Activated T-helper 17 cell treated with anti-CD3 and anti-CD28 coated beads, Interleukin-2, amount 50 U/mL, for 72 hours (primary cell): ENCODE data around the gene TRAF7. TPM values are rescaled to one million over a fixed set of nuclear protein-coding genes. Genes with fewer than 3 reads are reported as not detected.
"Not testable (repeated sequence)": the region's sequence is repeated elsewhere in the genome, so short reads cannot be mapped to it uniquely, and the experiment has no call there.

ENCODE experiments used
- ATAC-seq: fragments of 150-1000 bp; cut with Tn5 transposase; replicated peaks from 2 replicates; pipeline ENCODE4 v1.10.0; 2021; ENCODE audit warnings: mild to moderate bottlenecking, moderate library complexity
- H3K27ac Mint-ChIP-seq: one replicate; pipeline ENCODE4 v1.8.0; 2022; ENCODE audit warnings: mixed read lengths
- H3K27me3 Mint-ChIP-seq: one replicate; pipeline ENCODE4 v1.8.0; 2022; ENCODE audit warnings: mixed read lengths
- H3K36me3 Mint-ChIP-seq: one replicate; pipeline ENCODE4 v1.8.0; 2022; ENCODE audit warnings: low read depth, mild to moderate bottlenecking, mixed read lengths
- H3K4me1 Mint-ChIP-seq: one replicate; pipeline ENCODE4 v1.8.0; 2022; ENCODE audit warnings: mixed read lengths
- H3K4me3 Mint-ChIP-seq: one replicate; pipeline ENCODE4 v1.8.0; 2022; ENCODE audit warnings: mild to moderate bottlenecking, mixed read lengths
- H3K9me3 Mint-ChIP-seq: one replicate; pipeline ENCODE4 v1.8.0; 2022; ENCODE audit warnings: mixed read lengths
- total RNA-seq, 2 donors: library from RNA; stranded (reverse); gene quantifications; one replicate each; pipeline ENCODE4 v1.2.3, GENCODE V29; 2022

The TRAF7 gene
- total RNA-seq, 2 donors from 2014 or later = 49.8 to 80.1 TPM

GRCh38 chr16:2199095-2199494 is 43.5 kb downstream of the TRAF7 start:
- H3K9me3 Mint-ChIP-seq = no peaks in the 10 kb centered on the region
- H3K4me3 Mint-ChIP-seq = no peak overlapping the region
- peaks cover 15% of the 10 kb centered on the region for H3K27me3 Mint-ChIP-seq
- ATAC-seq = no peak
- H3K27ac Mint-ChIP-seq = no peak overlapping the region
- H3K4me1 Mint-ChIP-seq = no peaks in the 10 kb centered on the region
- H3K36me3 Mint-ChIP-seq = no peaks in the 10 kb centered on the region

- Mint-ChIP-seq H3K36me3 (no peaks in the 10 kb centered on the region), H3K9me3 (no peaks in the 10 kb centered on the region), H3K27me3 (peaks cover 15% of the 10 kb centered on the region), H3K4me1 (peaks cover 4% of the 10 kb centered on the region), H3K4me3 (no peak overlapping the region), H3K27ac (no peak overlapping the region)
- ATAC-seq = no peak
These were observed 44.1 kb downstream of the TRAF7 start for GRCh38 chr16:2199621-2200139.

- peaks cover 11% of the 10 kb centered on the region for H3K27me3 Mint-ChIP-seq
- no peak for ATAC-seq
- peaks cover 6% of the 10 kb centered on the region for H3K4me1 Mint-ChIP-seq
- H3K36me3 Mint-ChIP-seq = no peaks in the 10 kb centered on the region
- no peak overlapping the region for H3K27ac Mint-ChIP-seq
- no peak overlapping the region for H3K4me3 Mint-ChIP-seq
- H3K9me3 Mint-ChIP-seq = no peaks in the 10 kb centered on the region
These were observed 44.7 kb downstream of the TRAF7 start for GRCh38 chr16:2200313-2200712.

- Mint-ChIP-seq H3K36me3 (peaks cover 20% of the 10 kb centered on the region), H3K4me1 (peaks cover 11% of the 10 kb centered on the region), H3K4me3 (peak overlapping the region; percentile 80)
- not testable (repeated sequence) for H3K9me3 Mint-ChIP-seq, H3K27me3 Mint-ChIP-seq, ATAC-seq, H3K27ac Mint-ChIP-seq
These were observed 47.6 kb downstream of the TRAF7 start for GRCh38 chr16:2203119-2203688.

GRCh38 chr16:2204416-2205103 is 49.0 kb downstream of the TRAF7 start:
- peak; percentile 0 for ATAC-seq
- no peaks in the 10 kb centered on the region for H3K9me3 Mint-ChIP-seq
- H3K27ac Mint-ChIP-seq = peak overlapping the region; percentile 85
- no peaks in the 10 kb centered on the region for H3K27me3 Mint-ChIP-seq
- peaks cover 11% of the 10 kb centered on the region for H3K4me1 Mint-ChIP-seq
- peaks cover 23% of the 10 kb centered on the region for H3K36me3 Mint-ChIP-seq
- H3K4me3 Mint-ChIP-seq = peak overlapping the region; percentile 80

GRCh38 chr16:2205104-2205966 is 49.8 kb downstream of the TRAF7 start, which contains the start of gene MLST8:
MLST8 (plus strand) TSS chr16:2205454; CDS start chr16:2206086, 632 bp downstream.
- Mint-ChIP-seq H3K27me3 (no peaks in the 10 kb centered on the region), H3K4me3 (peak within 1 kb of the TSS; percentile 80), H3K9me3 (no peaks in the 10 kb centered on the region), H3K4me1 (peaks cover 11% of the 10 kb centered on the region), H3K27ac (peak within 1 kb of the TSS; percentile 85), H3K36me3 (peaks cover 23% of the 10 kb centered on the region)
- peak; percentile 83 for ATAC-seq

- peaks cover 11% of the 10 kb centered on the region for H3K4me1 Mint-ChIP-seq
- H3K27me3 Mint-ChIP-seq = no peaks in the 10 kb centered on the region
- H3K4me3 Mint-ChIP-seq = peak overlapping the region; percentile 80
- no peaks in the 10 kb centered on the region for H3K9me3 Mint-ChIP-seq
- peak overlapping the region; percentile 22 for H3K27ac Mint-ChIP-seq
- peaks cover 23% of the 10 kb centered on the region for H3K36me3 Mint-ChIP-seq
- no peak for ATAC-seq
These were observed 50.4 kb downstream of the TRAF7 start for GRCh38 chr16:2205967-2206313.

GRCh38 chr16:2206420-2206779 is 50.8 kb downstream of the TRAF7 start:
- Mint-ChIP-seq H3K4me1 (peaks cover 11% of the 10 kb centered on the region), H3K36me3 (peaks cover 24% of the 10 kb centered on the region)
- no peak for ATAC-seq

GRCh38 chr16:2206780-2207433 is 51.3 kb downstream of the TRAF7 start:
- Mint-ChIP-seq H3K27me3 (no peaks in the 10 kb centered on the region), H3K9me3 (no peaks in the 10 kb centered on the region), H3K36me3 (peaks cover 29% of the 10 kb centered on the region), H3K4me3 (peak overlapping the region; percentile 80), H3K4me1 (peaks cover 14% of the 10 kb centered on the region), H3K27ac (no peak overlapping the region)
- no peak for ATAC-seq

More at GRCh38 chr16:2206420-2206779, 50.8 kb downstream of the TRAF7 start:
- H3K27me3 Mint-ChIP-seq = no peaks in the 10 kb centered on the region
- no peaks in the 10 kb centered on the region for H3K9me3 Mint-ChIP-seq
- peak overlapping the region; percentile 22 for H3K27ac Mint-ChIP-seq
- H3K4me3 Mint-ChIP-seq = peak overlapping the region; percentile 80

- Mint-ChIP-seq H3K27me3 (no peaks in the 10 kb centered on the region), H3K27ac (no peak overlapping the region), H3K9me3 (no peaks in the 10 kb centered on the region), H3K4me1 (peaks cover 17% of the 10 kb centered on the region), H3K36me3 (peaks cover 35% of the 10 kb centered on the region), H3K4me3 (peak overlapping the region; percentile 80)
- no peak for ATAC-seq
These were observed 52.3 kb downstream of the TRAF7 start for GRCh38 chr16:2207872-2208271.

GRCh38 chr16:2208308-2208707 is 52.7 kb downstream of the TRAF7 start:
- no peaks in the 10 kb centered on the region for H3K9me3 Mint-ChIP-seq
- no peak overlapping the region for H3K27ac Mint-ChIP-seq
- ATAC-seq = no peak
- peaks cover 39% of the 10 kb centered on the region for H3K36me3 Mint-ChIP-seq
- H3K4me3 Mint-ChIP-seq = no peak overlapping the region
- no peaks in the 10 kb centered on the region for H3K27me3 Mint-ChIP-seq
- peaks cover 17% of the 10 kb centered on the region for H3K4me1 Mint-ChIP-seq

- Mint-ChIP-seq H3K27ac (no peak overlapping the region), H3K9me3 (no peaks in the 10 kb centered on the region), H3K27me3 (no peaks in the 10 kb centered on the region), H3K4me1 (peaks cover 17% of the 10 kb centered on the region), H3K4me3 (no peak overlapping the region), H3K36me3 (peaks cover 44% of the 10 kb centered on the region)
- ATAC-seq = no peak
These were observed 53.2 kb downstream of the TRAF7 start for GRCh38 chr16:2208772-2209171.

- Mint-ChIP-seq H3K36me3 (peaks cover 44% of the 10 kb centered on the region), H3K27me3 (no peaks in the 10 kb centered on the region), H3K9me3 (no peaks in the 10 kb centered on the region), H3K27ac (no peak overlapping the region), H3K4me1 (peaks cover 15% of the 10 kb centered on the region), H3K4me3 (no peak overlapping the region)
- no peak for ATAC-seq
These were observed 53.9 kb downstream of the TRAF7 start for GRCh38 chr16:2209258-2210008.

GRCh38 chr16:2210009-2210332 is 54.4 kb downstream of the TRAF7 start:
- Mint-ChIP-seq H3K36me3 (peaks cover 44% of the 10 kb centered on the region), H3K27me3 (no peaks in the 10 kb centered on the region), H3K4me1 (peaks cover 12% of the 10 kb centered on the region), H3K4me3 (no peak overlapping the region), H3K27ac (no peak overlapping the region), H3K9me3 (no peaks in the 10 kb centered on the region)
- ATAC-seq = no peak
